Measurements from ENCODE around the gene CXCR4.
"Not testable (repeated sequence)": the region's sequence is repeated elsewhere in the genome, so short reads cannot be mapped to it uniquely, and the experiment has no call there.

The CXCR4 gene

GRCh38 chr2:136115183-136115761, 2.7 kb downstream of the CXCR4 start:
- no peak for DNase-seq (ENCODE audit: low read depth in 2 of 2, low spot score in 1 of 2)

- DNase-seq (ENCODE audit: low read depth in 2 of 2, low spot score in 1 of 2), result no peak
Measured at GRCh38 chr2:136114382-136114781, 3.6 kb downstream of the CXCR4 start.

GRCh38 chr2:136113209-136113971, 4.6 kb downstream of the CXCR4 start:
- no peak for DNase-seq (ENCODE audit: low read depth in 2 of 2, low spot score in 1 of 2)

- DNase-seq (ENCODE audit: low read depth in 2 of 2, low spot score in 1 of 2), result no peak
Measured at GRCh38 chr2:136112317-136113208, 5.4 kb downstream of the CXCR4 start.

GRCh38 chr2:136111711-136112110, 6.2 kb downstream of the CXCR4 start:
- DNase-seq (ENCODE audit: low read depth in 2 of 2, low spot score in 1 of 2), result no peak

- DNase-seq (ENCODE audit: low read depth in 2 of 2, low spot score in 1 of 2), result no peak
Measured at GRCh38 chr2:136110526-136110925, 7.4 kb downstream of the CXCR4 start.

GRCh38 chr2:136108463-136108862, 9.5 kb downstream of the CXCR4 start:
- no peak for DNase-seq (ENCODE audit: low read depth in 2 of 2, low spot score in 1 of 2)

- no peak for DNase-seq (ENCODE audit: low read depth in 2 of 2, low spot score in 1 of 2)
Measured at GRCh38 chr2:136107051-136108033, 10.6 kb downstream of the CXCR4 start.

- DNase-seq (ENCODE audit: low read depth in 2 of 2, low spot score in 1 of 2), result no peak
Measured at GRCh38 chr2:136106505-136106904, 11.4 kb downstream of the CXCR4 start.

- no peak for DNase-seq (ENCODE audit: low read depth in 2 of 2, low spot score in 1 of 2)
Measured at GRCh38 chr2:136104977-136105376, 13.0 kb downstream of the CXCR4 start.

GRCh38 chr2:136101042-136101441, 16.9 kb downstream of the CXCR4 start:
- DNase-seq (ENCODE audit: low read depth in 2 of 2, low spot score in 1 of 2), result no peak

- DNase-seq (ENCODE audit: low read depth in 2 of 2, low spot score in 1 of 2), result no peak
Measured at GRCh38 chr2:136098441-136098840, 19.5 kb downstream of the CXCR4 start.

GRCh38 chr2:136093583-136093982, 24.4 kb downstream of the CXCR4 start:
- no peak for DNase-seq (ENCODE audit: low read depth in 2 of 2, low spot score in 1 of 2)

GRCh38 chr2:136091899-136092298, 26.1 kb downstream of the CXCR4 start:
- no peak for DNase-seq (ENCODE audit: low read depth in 2 of 2, low spot score in 1 of 2)

- not testable (repeated sequence) for DNase-seq (ENCODE audit: low read depth in 2 of 2, low spot score in 1 of 2)
Measured at GRCh38 chr2:136087901-136088460, 30.0 kb downstream of the CXCR4 start.

- DNase-seq (ENCODE audit: low read depth in 2 of 2, low spot score in 1 of 2), result no peak
Measured at GRCh38 chr2:136086253-136087016, 31.5 kb downstream of the CXCR4 start.

GRCh38 chr2:136085453-136086209, 32.3 kb downstream of the CXCR4 start:
- no peak for DNase-seq (ENCODE audit: low read depth in 2 of 2, low spot score in 1 of 2)

GRCh38 chr2:136081582-136082210, 36.3 kb downstream of the CXCR4 start:
- no peak for DNase-seq (ENCODE audit: low read depth in 2 of 2, low spot score in 1 of 2)
